NCI-H226 (cell line): ENCODE data around the gene ATP2A3.
A peak's percentile ranks its signal among the peaks of the same experiment; 100 is the strongest.

Experiments used
- DNase-seq: peaks from one replicate; pipeline ENCODE4 v3.0.0-alpha.2; 2015

Gene ATP2A3

GRCh38 chr17:3970668-3971067 is 6.4 kb upstream of the ATP2A3 start:
- no peak for DNase-seq

GRCh38 chr17:3969963-3970362 is 5.7 kb upstream of the ATP2A3 start:
- DNase-seq = no peak

DNA sequence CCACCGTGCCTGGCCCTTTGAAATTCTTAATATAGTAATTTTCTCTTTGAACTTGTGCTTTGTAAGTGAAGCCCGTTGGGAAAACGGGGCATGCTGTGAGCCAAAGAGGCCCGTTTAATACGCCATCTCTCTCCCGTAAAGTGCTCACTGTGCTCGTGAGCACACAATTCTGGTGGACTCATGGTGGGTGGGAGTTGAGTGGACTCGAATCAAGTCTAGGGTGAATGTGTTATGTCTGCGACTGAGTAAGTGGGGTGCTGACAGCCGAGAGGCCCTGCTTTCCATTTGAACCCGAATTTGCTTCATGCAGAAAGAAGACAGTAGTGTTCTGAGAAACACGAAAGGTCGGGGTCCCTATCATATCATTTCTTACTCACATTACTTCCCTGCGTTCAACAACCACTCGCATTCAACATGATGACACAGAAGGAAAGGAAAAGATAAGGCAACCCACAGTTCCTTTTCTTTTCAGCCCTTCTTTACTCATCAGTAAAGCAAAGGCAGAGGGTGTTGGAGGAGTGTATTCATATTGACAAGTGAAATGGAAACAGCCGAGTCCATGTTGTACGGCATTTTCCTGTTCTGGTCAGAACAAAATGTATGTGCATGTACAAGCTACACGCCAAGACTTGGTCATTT is 4.8 kb upstream of the ATP2A3 start:
- no peak for DNase-seq

GRCh38 chr17:3968015-3968414 is 3.8 kb upstream of the ATP2A3 start:
- no peak for DNase-seq

DNA sequence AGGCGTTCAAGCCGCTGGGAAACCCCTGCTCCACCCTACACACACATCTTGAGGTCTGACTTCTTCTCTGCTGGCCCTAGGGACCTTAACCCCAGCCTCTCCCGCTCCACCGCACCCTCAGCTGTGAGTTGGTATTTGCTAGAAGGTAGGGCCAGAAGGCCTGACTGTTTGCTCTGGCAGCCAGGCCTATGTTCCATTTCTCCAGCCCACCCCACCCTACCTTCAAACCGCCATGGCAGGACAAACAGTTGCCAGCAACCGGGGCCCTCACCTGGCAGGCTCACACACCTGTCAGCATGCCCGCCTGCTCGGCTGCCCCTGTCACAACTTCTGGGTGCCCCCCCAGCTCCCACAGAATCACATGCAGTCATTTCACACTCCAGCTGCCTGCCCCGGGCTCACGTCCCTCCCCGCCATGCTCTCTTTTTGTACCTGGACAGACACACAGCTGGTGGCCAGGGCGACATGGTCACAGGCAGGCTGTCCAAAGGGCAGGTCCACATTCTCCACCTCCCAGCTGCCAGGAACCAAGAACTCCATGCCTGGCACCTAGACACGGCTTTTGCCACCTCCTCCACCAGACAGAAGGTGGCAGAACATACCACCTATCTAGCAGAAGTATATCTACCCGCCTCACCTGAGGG is 2.6 kb upstream of the ATP2A3 start:
- DNase-seq = no peak

DNA sequence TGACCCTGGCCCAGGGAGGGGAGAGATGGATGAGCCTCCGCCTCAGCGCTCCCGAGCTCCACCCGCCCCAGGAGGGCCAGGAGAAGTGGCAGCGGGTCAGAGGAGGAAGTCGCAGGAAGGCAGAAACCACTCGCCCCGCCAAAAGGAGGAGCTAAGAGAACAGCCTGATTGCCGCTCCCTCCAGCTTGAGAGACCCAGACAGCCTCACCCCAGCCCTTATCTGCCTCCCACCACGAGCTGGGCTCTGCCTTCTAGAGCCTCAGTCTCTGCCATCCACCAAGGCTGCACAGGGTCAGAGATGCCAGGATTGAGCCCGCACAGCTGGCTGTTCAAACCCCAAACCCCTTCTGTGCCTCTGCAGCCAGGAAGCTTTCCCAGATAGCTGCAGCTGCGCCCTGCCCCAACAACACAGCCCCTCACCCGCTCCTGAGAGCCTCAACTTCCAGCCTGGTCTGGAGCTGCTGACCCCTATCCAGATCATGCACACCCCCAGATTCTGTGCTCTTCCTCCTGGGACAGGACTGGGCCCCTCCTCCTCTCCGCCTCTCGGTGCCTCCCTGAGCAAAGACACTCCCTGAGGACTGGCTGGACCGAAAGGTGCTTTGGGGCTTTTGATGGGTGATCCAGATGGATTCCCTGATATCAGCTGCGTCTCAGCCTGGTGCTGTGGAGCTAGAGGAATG is 1.0 kb upstream of the ATP2A3 start:
- peak; percentile 39 for DNase-seq

DNA sequence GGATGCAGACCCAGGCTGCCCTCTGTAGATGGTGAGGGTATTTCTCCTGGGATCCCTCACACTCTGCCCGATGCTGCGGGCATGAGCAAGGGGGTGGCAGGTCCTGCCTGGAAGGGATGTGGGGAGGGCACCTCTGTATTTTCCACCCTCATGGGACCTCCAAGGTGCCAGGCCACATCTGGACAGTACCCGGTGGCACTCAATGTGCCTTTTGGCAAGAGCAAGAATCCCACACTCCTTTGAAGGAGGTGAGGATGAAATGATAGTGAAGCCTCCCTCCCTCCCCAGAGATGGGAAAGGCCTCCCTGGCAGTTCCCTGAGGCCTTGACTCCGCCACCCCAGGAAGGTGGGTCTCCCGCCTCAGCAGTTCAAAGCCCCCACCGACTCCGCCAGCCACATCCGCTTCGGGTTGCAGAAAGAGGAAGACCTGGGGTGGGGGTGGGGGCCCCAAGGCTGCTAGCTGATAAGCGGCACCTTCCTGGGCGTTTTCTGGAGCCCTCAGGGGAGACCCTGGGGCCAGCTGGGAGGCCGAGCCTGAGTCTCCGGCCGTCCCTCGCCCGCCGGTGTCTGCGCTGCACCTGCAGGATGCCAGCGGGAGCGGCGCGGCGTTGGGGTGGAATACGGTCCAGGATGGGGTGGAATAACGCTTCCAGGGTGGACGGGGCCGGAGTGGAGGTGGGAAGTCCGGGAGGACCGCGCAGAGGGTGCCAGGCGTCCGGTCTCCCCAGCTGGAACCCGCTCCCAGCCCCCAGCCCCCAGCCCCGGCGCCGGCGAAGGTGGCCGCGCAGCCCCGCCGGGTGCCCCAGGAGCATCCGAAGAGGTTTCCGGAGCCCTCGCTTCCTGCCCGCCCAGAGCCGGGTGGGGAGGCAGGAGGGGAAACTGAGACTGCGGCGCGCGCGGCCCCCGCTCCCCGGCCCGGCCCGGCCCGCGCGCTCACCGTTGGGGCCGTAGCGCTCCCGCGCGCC is 718 bp downstream of the ATP2A3 start:
- no peak for DNase-seq

DNA sequence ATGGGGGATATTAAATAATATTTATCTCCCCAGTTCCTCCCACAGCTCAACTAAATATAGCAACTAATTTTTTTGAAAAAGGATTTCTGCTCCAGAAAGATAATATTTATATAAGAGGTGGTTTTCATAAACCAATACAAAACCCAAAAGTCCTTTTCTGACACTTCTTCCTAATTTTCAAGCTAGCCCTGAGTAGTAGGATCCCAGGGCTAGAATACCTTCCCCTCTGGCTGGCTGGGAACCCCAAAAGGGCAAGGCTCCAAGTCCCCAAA is 1.3 kb downstream of the ATP2A3 start:
- DNase-seq = no peak

GRCh38 chr17:3962217-3962964 is 1.8 kb downstream of the ATP2A3 start:
- no peak for DNase-seq

DNA sequence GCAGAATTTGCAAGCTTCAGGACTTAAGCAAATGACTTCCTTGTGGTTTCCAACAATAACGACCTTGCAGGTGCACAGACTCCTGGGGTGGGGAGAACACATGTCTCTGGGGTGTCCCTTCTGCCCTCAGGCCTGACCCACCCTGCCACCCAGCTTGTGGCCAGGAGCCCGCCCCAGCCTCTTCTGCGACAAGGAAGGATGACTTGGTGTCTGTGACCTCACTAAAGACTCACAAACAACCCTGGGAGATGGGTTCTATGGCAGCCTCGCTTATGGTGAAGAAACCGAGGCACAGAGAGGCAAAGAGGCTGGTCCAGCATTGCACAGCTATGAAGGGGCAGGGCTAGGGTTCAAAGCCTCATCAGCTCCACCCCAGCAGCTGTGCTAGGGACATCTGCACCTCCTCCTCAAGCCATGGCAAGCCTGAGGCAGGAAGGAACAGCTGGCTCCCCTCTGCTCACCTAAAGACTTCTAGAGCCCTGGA is 2.6 kb downstream of the ATP2A3 start:
- DNase-seq = no peak

DNA sequence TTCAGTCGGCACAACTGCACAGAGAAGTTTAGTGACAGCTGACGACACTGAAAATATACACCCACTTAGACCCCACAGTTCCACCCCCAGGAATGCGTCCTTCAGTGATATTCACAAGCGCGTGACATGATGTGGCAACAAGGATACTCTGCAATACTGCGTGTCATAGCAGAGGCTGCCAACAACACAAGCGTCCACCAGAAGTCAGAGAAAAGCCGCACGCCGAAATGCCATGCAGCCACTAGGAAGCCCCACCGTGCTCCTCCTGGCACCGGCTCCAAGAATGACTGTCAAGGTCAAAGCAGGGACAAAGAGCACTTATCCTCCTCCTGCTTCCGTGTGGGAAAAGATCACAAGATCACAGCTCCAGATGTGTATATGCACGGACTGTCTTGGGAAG is 3.5 kb downstream of the ATP2A3 start:
- no peak for DNase-seq

DNA sequence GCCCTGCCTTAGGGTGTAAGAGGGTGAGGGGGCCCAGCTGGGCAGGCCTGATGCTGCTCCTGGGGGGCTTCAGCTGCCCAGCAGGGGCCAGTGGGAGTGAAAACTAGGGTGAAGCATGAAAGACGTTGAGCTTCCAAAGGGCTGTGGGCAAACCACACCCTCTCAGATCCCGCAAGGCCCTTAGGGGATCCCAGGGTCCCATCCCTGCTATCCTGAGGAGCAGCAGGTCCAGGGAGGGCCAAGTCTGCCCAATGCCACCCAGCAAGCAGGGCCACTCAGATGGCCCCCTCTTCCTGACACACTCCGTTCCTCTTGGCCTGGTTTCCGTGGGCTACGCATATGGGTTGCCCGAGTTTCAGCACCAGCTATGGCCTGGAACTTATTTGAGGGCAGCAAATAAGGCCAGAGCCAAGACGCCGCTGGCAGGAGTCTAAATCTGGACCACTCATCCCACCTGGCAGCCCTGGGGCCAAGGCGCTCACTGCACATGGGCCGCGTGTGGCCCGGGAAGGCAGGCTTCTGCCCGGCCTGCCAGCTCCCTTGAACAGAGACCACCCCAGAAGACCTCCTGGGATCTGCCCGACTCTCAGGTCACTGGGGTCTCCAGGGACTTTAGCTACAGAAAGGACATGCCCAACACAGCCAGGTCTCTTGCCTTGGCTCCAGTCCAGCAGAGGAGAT is 4.2 kb downstream of the ATP2A3 start:
- no peak for DNase-seq

DNA sequence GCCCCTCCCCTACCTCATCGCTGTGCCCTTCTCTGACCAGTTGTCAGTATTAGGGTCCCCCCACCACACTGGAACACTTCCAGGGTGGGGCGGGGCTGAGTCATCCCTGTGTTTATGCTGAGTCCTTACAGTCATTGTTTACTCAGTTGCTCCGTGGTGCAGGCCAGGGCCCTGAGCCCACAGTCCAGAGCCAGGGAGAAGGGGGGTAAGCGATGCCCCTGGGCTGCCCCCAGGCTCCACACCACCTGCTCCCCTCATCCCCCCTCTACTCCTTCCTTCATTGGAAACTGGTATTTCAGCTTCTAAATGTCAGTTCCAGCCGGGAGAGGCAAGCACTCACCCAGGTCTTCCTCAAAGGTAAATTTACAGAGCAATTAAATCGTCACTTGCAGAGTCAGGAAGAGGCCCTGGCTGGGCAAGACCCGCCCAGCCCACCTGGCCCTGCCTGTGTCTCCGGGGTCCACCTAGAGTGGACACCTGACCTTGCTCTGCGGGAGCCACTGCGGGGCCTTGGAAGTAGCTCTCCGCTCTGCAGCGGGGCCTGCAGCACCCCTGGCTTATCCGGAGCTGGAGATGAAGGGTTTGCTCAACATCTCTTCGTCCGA is 4.8 kb downstream of the ATP2A3 start:
- no peak for DNase-seq

DNA sequence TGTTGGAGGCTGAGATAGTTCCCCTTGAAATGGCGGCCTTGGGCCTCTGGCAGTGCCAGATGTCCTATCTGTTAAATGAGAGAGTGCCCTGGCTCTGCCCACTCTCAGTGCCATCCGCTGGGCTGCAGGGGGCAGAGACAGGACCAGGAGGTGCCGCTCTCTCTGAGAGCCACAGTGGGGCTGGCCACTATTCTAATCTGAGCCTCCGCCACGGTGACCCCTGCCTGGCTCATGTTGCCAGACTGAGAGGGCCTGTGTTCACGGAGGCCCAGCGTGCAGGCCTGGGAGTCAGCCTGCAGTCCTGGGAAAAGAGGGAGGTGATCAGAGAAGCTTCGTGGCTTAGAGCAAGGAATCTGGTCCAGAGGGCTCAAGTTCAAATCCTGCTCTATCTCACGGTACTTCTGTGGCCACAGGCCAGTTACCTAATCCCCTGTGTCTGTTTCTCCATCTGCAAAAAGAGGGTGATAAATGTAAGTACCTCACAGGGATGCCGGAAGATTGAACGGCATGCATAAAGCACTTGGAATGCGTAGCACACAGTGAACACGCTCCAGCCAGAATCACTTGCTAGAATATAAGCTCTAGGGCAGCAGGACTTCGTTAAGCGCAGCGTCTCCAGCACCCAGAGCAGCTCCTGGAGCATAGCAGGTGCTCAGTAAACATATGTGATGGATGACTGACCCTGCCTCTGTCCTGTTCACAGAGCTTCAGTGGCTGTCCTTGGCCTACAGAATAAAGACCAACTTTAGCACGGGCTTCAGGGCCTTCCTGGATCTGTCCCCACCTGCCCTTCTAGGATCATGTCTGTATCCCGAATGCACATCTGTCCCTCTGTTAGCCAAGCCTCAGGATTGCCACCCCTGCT is 6.3 kb downstream of the ATP2A3 start:
- DNase-seq = no peak

DNA sequence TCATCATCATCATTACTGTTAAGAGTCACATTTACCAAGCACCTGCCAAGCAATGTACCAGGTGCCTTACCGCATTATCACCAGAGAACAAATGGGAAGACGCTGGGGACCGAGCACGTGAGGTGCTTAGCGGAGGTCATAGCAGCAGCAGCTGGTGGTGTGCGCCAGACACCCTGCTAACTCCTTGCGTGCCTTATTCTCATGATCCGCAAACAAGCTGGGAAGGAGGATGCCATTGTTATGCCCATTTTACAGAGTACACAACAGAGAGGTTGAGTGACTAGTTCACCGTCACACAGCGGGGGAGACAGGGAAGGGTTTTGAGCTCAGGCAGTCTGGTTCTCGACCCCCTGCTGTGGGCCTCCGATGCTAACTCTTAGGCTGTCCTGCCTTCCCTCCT is 7.3 kb downstream of the ATP2A3 start:
- no peak for DNase-seq

DNA sequence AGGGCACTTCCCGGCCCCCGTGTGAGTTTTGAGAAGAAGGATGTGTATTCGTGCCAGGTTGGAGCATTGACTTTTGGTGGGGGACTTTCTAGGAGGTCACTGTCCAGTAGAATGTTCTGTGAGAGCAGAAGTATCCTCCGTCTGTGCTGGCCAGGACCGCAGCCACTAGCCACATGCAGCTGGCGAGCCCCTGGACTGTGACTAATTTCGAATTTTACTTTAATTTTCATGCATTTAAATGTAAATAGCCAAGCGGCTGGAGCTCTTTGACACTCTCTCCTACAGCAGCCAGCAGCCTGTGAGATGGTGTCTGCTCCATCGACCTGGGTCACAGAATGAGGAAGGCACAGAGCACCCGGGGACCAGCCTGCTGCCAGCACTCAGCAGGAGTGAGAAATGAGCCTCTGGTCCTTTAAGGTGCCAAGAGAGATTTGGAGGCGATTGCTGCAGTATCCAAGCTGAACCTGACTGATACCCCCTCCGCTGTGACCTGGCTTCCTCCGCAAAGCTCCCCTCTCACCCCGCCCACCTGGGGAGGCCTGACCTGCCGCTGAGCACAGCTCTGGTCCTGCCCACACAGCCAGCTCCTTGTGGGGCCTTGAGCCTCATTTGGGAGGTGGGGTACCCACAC is 7.8 kb downstream of the ATP2A3 start:
- DNase-seq = no peak

- no peak for DNase-seq
These were observed 8.6 kb downstream of the ATP2A3 start for GRCh38 chr17:3955673-3955988.

DNA sequence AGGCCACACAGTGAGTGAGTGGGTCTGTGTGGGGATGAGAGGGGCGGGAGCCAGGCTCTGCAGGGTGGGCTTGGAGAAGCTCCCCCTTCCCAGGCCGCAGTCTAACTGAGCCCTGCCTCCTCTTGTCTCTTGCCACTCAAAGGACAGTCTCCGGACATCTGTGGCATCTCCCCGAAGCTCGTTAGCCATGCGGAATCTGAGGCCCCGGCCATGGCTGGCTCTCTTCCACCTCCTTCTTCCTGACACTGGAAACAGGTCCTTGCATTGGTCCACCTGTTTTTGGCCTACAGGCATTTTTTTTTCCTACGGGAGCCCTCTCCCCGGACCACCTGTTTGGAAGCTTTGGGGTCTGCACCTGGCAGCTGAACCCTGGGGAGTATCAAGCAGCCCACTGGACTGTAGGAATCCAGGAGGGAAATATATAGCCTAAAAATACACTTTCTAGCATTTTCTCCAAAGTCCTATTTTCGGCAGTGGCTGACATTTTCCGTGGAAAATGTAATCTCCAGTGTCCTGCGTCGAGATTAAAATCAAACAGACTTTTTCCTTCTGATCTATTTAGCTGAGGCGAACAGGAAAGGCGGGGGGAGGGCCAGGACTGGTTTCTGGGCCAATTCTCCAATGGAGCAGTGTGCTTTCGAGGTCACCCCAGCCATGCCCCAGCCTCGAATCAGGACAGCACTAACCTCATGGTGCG is 9.1 kb downstream of the ATP2A3 start:
- DNase-seq = no peak

DNA sequence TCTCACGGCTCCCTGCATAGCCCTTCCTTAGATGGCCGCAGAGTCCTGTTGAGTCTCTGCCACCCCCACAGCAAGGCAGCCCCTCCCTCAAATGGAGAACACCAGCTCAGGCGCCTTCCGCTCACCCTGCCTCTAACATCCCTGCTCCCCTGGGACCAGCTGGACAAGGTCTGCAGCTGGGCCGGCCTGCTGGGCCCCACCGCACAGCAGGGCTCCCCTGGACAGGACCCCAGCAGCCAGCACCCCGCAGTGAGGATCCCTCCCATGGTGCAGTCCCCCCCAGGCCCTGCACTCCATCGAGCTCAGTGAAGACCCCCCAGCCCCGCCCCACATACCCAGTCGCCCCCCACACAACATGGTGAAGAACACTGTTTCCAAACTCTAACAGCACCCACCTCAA is 10.2 kb downstream of the ATP2A3 start:
- no peak for DNase-seq

- no peak for DNase-seq
These were observed 10.7 kb downstream of the ATP2A3 start for GRCh38 chr17:3953542-3953941.
